ENCODE data around the gene SLC35G1.

DNA sequence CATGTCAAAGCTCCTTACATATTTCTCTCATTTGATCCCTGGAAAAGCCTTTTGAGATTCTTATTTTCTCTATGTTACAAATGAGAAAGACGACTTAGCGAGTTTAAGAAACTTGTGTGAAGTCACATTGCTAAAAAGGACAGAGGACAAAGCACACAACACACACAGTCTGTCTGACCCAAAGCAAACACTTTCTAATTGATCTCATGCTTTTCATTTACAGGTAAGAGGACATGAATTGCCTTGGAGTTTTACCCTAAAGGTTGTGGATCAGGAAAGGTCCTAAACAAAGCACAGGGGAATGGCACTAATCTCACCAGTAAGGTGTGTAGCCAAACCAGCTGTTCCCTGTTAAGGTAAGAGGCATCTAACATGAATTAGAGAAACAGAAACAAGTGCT lies 18.7 kb downstream of the SLC35G1 start:
- TF ChIP-seq, protein P1, sequence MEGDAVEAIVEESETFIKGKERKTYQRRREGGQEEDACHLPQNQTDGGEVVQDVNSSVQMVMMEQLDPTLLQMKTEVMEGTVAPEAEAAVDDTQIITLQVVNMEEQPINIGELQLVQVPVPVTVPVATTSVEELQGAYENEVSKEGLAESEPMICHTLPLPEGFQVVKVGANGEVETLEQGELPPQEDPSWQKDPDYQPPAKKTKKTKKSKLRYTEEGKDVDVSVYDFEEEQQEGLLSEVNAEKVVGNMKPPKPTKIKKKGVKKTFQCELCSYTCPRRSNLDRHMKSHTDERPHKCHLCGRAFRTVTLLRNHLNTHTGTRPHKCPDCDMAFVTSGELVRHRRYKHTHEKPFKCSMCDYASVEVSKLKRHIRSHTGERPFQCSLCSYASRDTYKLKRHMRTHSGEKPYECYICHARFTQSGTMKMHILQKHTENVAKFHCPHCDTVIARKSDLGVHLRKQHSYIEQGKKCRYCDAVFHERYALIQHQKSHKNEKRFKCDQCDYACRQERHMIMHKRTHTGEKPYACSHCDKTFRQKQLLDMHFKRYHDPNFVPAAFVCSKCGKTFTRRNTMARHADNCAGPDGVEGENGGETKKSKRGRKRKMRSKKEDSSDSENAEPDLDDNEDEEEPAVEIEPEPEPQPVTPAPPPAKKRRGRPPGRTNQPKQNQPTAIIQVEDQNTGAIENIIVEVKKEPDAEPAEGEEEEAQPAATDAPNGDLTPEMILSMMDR (IDR thresholded peaks at IDR 0.05) = no peak
- TF ChIP-seq POLR2A (IDR thresholded peaks at IDR 0.05) = no peak
